Activated CD8-positive, alpha-beta memory T cell treated with anti-CD3 and anti-CD28 coated beads for 24 hours (primary cell): ENCODE results near the gene MED12.

ENCODE experiments used
- DNase-seq: peaks from one replicate; pipeline ENCODE4 v3.0.0-alpha.2; 2020

MED12 gene

DNA sequence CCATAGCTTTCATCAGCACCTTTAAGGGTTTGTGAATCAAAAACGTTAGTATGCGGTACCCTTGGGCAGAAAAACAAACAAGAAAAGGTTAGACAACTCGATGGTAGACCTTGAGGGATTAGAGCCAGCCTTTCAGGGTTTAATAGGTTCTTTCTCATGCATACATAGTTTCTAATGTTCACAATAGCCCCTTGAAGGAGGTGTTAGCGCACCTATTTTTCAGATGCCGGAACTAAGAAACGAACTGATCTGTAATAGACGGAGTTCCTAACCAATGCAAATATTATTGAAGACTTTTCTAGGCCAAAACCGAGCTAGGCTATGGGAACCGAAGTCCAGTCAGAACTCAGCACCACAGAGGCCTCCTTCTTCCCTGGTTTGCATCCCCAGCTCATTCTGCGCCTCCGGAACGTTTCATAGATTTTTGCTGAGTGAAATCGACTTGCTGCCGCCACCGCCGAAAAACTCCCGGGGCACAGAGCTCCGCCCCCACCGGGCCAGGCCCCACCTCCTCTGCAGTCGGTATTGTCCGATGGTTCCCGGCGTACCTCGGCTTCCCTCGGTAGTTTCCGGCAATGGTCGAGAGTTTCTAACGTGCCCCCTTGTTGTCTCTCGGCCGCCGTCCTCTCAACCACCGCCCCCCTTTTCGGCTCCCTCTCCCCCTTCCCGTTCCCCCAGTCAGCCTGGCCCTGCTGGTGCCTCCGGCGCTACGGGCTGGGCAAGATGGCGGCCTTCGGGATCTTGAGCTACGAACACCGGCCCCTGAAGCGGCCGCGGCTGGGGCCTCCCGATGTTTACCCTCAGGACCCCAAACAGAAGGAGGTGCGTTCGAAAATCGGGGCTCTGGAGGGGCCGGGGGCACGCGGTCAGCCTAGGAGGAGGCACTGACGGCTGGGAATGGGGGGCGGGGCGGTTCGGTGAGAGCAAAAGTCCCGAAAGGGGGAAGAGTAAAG is at the start of gene MED12:
Gene MED12, plus strand, starts transcription at position 565 of the 953 bp plus-strand sequence. Its CDS starts 159 bp downstream, at position 724.
- DNase-seq: peak; percentile 91

DNA sequence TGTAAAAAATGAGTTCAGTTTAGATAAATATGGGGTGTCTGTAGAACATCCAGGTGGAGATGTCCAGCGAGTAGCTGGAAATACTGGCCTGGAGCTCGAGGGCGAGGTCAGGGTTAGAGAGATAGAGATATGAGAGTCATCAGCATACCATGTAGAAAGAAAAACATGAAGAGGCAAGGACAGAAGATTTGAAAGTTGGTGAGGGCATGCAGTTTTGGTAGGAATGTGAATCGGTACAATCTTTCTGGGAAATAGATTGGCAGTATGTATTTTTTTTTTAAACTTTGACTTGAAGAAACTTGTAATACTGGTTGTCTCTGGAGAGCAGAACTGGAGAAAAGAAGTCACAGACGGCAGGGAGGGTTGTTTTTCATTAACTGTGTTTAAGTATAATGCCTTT is 47.9 kb upstream of the MED12 start:
- DNase-seq: no peak

DNA sequence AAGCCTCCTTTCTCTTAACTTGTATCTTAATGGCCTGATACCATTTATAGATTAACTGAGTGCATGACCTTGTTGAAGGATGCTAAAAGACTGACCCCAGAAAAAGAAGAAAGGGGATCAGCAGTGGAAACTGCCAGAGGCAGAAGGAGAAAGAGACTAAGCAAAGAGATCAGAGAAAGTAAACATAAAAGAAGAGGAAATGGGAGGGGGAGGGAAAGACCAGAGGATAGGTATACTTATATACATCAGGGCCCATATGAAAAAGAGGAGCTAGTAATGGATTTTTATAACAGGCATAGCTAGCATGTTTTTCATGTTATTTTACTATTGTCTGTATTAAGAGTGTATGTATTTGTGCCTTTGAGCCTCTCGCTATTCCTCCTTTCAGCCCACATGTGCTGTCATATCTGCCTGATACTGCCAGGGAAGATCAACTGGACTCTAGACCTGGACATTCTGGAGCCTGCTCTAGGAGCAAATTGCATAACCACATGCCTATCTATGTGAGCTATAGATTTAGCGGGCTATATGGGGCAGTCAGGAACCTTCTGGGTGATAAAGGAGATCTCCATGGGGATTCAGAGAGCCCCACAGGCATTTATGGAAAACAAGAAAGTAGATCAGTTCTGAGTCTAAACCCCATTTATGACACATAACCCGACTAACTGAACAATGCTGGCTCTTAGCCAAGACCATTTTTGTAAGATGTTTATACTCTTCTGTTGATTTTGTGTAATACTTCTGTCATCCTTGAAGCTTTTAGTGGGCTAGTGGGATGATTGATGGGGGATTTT is 36.9 kb upstream of the MED12 start:
- DNase-seq: no peak

DNA sequence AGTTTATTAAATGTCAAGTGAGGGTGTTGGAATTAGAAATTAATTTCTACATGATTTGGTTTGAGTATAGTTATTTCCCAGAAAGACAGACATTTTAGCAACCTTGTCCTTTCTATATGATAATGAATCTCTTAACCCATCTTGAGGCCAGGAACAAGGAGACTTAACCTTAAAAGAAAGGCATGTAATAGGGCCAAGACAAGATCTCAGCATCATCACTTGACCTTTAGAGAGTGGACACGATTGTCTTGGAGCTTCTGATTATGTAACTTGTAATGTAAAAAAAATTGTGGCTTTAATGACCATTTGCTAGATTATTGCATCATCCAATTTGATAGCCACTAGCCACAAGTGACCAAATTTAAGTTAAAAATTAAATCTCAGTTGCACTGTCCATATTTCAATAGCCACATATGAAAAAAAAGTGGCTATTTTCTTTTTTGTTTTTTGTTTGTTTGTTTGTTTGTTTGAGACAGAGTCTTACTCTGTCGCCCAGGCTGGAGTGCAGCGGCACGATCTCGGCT is 36.2 kb upstream of the MED12 start:
- no peak for DNase-seq

DNA sequence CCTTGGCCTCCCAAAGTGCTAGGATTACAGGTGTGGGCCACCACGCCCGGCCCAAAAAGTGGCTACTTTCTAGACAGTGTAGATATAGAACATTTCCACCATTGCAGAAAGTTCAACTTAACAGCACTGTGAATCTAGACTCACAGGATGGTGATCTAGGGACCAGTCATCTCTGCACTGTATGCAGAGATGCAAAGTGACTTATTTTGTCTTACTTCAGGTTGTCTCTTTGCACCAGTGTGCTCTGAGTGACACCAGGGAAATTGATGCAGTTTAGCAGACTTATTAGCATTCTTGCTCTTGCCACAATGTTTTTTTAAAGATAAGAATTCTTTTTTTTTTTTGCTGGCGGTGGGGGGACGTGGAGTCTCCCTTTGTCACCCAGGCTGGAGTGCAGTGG is 35.6 kb upstream of the MED12 start:
- DNase-seq: no peak

DNA sequence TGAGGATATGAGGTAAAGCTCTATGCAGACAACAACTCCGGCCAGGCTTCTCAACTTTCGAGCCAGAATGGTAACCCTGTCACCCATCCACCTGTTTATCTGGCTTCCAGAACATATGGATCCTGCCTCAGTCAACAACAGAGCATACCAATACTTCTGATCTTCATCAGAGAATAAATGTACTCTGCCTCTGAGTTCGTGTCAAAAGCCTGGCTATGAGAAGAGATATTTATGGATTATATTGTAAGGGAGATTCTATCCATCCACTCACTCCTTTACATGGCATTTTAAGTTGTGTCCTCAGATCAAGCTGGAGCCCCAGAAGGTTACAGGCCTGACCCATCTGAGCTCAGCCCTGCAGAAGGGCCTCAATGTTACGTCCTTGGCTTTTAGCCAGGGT is 32.5 kb upstream of the MED12 start:
- DNase-seq: no peak

DNA sequence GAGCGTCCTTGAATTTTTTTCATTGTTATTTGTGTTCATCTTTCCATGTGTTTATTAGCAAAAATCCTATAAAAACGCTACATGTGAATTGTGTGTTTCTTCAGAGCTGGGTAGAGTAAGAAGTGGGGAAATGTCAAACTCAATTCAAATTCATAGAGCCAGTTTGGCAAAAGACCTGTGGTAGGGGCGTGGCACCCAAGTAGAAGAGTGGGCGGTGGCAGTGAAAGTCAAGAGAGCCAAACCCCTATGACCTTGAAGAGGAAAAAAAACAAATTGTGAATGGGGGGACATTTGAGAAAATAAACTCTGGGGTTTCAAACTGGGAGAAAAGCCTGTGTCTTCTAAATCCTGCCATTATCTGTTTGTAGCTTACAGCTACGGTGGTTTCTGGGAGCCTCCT is 27.1 kb upstream of the MED12 start:
- no peak for DNase-seq

DNA sequence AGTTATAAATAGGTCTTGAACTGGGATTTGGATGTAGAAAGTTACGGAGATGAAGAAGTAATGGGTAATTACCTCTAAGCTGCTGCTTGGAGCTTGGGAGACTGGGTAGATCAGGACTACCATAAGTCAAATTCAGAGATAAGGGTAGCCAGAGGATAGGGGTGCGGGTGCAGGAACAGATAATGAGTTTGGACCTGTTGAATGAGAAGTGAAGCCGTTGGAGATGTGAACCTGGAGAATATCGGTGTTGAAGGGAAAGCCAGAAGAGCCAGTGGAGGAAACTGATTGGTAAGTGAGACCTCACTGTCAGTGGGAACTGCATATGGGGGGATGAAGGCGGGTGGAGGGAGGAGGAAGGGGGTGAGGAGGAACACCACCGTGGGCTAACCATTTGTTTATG is 23.4 kb upstream of the MED12 start:
- DNase-seq: no peak

DNA sequence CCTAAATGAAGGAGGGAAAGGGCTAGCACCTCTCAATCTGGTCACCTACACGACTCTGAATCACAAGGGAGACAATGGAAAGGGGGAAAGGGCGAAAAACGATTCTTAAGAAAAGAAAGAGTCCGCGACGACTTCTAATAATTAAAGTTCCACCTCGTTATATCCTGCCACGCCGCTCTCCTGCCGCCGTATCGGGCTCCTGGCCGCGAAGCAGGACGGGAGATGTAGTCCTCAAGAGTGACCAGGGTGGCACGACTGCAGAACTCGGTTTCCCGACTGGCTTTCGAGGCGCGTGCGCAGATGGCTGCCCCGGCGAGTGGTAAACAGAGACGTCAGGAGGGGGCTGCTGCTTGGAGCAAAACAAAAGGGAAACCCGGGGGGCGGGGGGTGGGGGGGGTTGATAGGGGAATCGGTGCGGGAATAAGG is 22.8 kb upstream of the MED12 start, which contains the start of gene FOXO4:
Gene FOXO4, plus strand, starts transcription at position 297 of the 426 bp plus-strand sequence. CDS start 678 bp downstream, outside the sequence.
- DNase-seq: peak; percentile 91

DNA sequence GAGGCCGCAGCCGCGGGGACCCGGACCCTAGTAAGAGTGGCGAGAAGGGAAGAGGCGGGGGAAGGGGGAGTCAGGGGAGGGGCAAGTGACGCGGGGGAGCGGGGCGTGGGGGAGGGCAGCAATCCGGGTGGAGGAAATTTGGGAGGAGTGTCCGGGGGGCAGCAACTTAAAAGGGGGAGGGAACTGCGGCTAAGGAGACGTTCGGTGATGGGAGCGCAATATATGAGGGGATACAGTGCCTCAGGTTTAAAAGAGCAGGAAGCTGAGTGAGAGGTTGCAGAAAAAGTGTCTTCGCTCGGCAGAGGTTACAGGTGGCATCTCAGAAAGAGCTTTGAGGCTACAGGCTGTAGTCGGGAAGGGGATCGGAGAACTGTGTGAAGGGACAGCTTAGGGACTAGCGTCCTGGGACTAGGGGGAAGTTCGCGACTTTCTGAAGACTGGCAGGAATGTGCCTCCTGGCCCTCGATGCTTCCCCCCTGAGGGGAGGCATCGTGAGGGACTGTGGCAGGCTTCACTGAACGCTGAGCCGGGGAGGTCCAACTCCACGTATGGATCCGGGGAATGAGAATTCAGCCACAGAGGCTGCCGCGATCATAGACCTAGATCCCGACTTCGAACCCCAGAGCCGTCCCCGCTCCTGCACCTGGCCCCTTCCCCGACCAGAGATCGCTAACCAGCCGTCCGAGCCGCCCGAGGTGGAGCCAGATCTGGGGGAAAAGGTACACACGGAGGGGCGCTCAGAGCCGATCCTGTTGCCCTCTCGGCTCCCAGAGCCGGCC is 22.2 kb upstream of the MED12 start:
- no peak for DNase-seq

DNA sequence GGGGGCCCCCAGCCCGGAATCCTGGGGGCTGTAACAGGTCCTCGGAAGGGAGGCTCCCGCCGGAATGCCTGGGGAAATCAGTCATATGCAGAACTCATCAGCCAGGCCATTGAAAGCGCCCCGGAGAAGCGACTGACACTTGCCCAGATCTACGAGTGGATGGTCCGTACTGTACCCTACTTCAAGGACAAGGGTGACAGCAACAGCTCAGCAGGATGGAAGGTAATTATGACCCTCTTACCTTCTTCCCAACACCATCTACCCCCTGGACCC is 21.7 kb upstream of the MED12 start:
- no peak for DNase-seq

DNA sequence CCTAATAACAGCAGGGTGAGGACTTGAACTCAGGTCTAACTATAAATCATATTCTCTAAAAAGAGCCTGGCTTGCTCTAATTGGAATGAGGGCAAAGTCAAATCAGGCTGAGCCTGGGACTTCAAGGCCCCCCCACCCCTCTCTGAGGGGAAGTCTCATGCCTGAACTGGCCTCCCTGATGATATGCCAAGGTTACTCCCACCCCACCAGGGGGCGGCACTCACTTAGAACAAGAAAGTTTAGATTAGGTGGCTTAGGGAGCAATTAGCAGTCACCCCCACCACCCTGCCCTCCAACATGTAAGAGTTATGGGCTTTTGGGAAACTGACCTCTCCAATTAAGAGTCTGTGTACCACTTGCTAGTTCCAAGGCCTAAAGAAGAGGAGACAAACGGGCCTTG is 20.1 kb upstream of the MED12 start:
- peak; percentile 87 for DNase-seq

DNA sequence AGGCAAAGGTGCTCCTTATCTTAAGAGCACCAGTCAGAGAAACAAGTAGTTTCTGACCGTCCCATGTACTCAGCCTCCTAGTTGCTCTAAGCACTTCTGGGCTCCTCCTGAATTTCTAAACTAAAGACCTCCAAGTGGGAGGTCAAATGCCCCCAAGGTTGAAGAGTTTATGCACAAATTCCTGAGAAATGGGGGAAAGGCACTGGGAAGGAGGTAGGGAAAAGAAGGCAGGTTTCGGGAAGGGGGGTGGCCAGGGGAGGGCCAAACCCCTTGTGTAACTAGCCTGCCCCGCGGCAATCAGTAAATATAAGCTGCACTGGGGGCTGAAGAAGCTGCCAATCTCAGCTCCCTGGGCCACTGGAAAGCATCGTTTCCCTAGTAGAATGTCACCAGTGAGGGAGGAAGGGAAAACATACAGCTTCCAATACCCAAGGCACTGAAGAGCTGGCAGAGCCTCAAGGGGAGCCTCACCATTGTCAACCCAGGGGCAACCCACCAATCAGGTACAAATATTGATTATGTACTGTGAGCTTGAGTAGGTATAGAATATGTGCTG is 19.4 kb upstream of the MED12 start:
- no peak for DNase-seq

DNA sequence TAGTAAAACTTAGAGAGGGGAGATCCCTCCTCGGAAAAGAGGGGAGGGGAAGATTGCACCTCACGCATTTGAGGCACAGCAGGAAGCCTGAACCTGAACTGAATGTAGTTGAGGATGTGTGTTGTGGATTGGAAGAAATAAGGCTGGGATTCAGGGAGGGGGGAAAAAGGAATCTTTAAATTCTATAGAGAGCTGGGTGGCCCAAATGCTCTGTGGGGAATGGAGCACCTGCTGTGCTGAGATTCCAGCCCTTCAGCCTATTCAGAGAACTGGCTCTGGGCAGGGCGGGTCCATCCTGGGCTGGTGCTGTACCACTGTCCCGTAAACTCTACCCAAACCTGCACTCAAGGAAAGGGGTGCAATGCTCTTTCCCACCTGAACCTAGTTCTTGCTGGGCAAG is 18.7 kb upstream of the MED12 start:
- no peak for DNase-seq

DNA sequence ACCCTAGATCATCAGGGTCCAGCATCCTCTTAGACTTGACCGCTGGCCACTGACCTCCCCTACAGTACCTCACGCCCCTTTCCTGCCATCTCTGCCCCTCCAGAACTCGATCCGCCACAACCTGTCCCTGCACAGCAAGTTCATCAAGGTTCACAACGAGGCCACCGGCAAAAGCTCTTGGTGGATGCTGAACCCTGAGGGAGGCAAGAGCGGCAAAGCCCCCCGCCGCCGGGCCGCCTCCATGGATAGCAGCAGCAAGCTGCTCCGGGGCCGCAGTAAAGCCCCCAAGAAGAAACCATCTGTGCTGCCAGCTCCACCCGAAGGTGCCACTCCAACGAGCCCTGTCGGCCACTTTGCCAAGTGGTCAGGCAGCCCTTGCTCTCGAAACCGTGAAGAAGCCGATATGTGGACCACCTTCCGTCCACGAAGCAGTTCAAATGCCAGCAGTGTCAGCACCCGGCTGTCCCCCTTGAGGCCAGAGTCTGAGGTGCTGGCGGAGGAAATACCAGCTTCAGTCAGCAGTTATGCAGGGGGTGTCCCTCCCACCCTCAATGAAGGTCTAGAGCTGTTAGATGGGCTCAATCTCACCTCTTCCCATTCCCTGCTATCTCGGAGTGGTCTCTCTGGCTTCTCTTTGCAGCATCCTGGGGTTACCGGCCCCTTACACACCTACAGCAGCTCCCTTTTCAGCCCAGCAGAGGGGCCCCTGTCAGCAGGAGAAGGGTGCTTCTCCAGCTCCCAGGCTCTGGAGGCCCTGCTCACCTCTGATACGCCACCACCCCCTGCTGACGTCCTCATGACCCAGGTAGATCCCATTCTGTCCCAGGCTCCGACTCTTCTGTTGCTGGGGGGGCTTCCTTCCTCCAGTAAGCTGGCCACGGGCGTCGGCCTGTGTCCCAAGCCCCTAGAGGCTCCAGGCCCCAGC is 17.6 kb upstream of the MED12 start:
- no peak for DNase-seq

DNA sequence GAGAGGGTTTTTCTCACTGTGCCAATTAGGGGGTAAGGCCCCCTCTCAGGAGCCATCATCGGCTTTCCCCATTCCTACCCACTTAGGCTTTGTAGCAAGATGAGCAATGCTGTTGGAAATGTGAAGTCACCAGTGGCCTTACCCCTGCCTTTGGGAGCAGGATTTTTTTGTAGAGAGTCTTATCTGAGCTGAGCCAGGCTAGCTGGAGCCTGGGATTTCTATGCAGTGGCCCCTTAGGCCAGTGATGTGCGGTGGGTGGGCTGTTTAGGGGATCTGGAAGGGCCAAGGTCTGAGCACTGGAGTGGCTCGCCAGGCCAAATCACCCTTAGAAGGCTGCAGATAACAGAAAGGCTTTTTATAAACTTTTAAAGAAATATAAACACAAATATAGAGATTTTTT is 16.1 kb upstream of the MED12 start:
- no peak for DNase-seq

DNA sequence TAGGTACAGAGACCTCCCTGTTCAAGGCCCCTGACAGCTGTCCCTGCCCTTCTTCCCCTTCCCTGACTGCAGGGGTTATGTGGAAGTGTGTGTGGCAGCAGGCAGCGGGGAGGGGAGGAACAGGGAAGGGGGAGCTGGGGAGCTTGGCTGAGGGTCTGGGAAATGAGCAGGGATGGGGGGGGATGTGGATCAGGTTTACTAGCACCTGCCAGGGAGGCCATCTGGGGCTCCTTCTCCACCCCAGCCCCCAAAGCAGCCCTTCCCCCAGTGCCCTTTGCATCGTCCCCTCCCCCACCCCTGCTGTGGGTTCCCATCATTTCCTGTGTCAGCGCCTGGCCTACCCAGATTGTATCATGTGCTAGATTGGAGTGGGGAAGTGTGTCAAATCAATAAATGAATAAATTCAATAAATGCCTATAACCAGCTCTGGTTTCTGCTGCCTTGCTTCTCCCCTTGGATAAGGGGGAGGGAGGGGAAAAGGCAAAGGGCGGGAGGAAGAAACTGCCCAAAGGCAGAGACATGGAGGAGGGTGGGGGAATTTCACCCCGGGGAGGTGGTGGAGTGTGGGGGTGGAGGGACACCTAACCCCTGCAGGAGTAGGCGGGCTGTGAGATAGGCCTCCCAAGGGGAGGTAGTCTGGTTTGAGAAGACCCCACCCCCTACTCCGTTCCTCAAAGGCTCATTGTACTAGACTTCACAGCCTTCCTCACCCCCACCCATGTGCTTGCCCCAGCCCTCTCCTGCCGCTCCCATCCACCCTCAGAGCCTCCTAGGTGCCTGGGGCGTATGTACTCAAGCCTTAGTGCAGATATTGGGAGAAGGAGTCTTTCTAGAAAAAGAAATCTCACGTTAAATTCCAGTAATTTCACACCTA is 15.0 kb upstream of the MED12 start:
- DNase-seq: peak; percentile 80

DNA sequence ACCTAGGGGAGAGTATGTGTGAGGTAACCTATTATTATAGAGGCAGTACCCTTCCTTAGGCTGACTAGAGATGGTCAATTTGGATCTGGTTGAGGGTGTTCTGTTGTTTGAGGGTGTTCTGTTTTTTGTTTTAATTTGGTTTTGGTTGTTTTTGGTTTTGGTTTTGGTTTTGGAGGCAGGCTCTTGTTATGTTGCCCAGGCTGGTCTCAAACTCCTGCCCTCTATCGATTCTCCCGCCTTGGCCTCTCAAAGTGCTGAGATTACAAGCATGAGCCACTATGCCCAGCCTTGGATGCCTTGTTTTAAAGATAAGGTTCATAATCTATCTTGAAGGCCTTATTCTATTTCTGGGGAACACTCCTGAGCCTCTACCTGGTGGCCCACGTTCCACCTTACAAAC is 12.8 kb upstream of the MED12 start:
- no peak for DNase-seq

DNA sequence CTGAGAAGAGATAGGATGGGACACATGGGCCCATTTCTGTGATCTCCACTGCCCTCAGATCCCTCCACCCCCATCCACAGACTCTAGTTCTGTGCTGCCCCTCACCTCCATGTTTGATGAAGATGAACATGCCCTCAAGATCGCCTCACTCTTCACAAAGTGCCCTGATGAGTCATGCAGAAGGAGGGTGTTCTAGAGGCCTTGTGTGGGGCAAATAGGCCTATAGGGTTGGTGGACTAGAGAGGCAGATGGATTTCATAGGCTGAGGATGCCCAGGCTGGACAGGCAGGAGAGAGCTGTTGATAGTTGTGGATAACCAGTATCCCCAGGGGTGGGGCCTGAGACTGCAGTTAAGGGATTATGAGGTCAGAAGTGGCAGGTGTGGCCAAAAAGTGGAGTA is 12.0 kb upstream of the MED12 start, which contains the start of gene CXorf65:
Gene CXorf65, minus strand, starts transcription at position 314 of the 400 bp plus-strand sequence. Its CDS starts 184 bp downstream, at position 130.
- no peak for DNase-seq

DNA sequence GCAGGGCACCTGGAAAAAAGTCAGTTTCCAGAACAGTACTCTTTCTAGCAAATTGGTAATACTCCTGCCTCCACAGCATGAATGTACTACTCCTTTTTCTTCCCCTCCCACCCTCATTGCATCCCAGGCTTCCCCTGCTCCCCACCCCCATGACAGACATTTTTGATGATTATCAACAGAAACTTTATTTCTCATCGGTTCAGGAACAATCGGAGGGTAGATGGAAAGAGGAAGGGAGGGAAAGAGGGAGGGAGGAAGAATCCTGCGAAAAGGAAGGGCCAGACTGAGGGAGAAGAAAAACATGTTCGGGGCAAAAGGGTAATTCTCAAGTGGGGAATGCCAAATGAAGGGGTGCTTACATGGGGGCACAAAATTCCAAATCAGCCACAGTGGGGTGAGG is 11.2 kb upstream of the MED12 start:
- no peak for DNase-seq
